Karpas-422 (cell line): Measurements from ENCODE around the gene KLHL36. TPM values are rescaled to one million over a fixed set of nuclear protein-coding genes. Genes with fewer than 3 reads are reported as not detected.

Experiments
- DNase-seq: peaks from one replicate; pipeline ENCODE4 v3.0.0-alpha.2; 2015
- H2AFZ ChIP-seq: fragments of 200-600 bp; sonication (generic); 2 replicates; pipeline ENCODE4 v1.6.1; 2014; ENCODE audit warnings: antibody characterized with exemption, low read length, mixed read lengths
- H3K27ac ChIP-seq: fragments of 200-600 bp; sonication (generic); 2 replicates; pipeline ENCODE4 v1.5.1; 2014; ENCODE audit warnings: mild to moderate bottlenecking, low read length, moderate library complexity
- H3K27me3 ChIP-seq: fragments of 200-600 bp; sonication (generic); 2 replicates; pipeline ENCODE4 v1.6.1; 2014; ENCODE audit warnings: low read length, mixed read lengths
- H3K36me3 ChIP-seq: fragments of 200-600 bp; sonication (generic); 2 replicates; pipeline ENCODE4 v1.6.1; 2014; ENCODE audit warnings: low read length, mixed read lengths; ENCODE audit not compliant: insufficient read depth
- H3K4me1 ChIP-seq: fragments of 200-600 bp; sonication (generic); 2 replicates; pipeline ENCODE4 v1.6.1; 2014; ENCODE audit warnings: mild to moderate bottlenecking, low read length, mixed read lengths
- H3K4me2 ChIP-seq: fragments of 200-600 bp; sonication (generic); 2 replicates; pipeline ENCODE4 v1.6.1; 2014; ENCODE audit warnings: low read length, low read depth, mild to moderate bottlenecking; ENCODE audit not compliant: poor library complexity, severe bottlenecking
- H3K4me3 ChIP-seq: fragments of 200-600 bp; sonication (generic); 2 replicates; pipeline ENCODE4 v1.5.1; 2014; ENCODE audit warnings: mild to moderate bottlenecking, antibody characterized with exemption, low read length, mixed read lengths
- H3K79me2 ChIP-seq: fragments of 200-600 bp; sonication (generic); 2 replicates; pipeline ENCODE4 v1.6.1; 2014; ENCODE audit warnings: mild to moderate bottlenecking, low read length, mixed read lengths
- H3K9ac ChIP-seq: fragments of 200-600 bp; sonication (generic); 2 replicates; pipeline ENCODE4 v1.6.0; 2014; ENCODE audit warnings: low read length
- H3K9me2 ChIP-seq: fragments of 200-600 bp; sonication (generic), shearing (Covaris generic); replicated peaks from 2 replicates; pipeline ENCODE4 v1.6.0; 2014; ENCODE audit warnings: mild to moderate bottlenecking, low read length, moderate library complexity; ENCODE audit not compliant: insufficient read depth
- H3K9me3 ChIP-seq: fragments of 300-700, 200-600 bp; sonication (generic); 2 replicates; pipeline ENCODE4 v1.6.1; 2014; ENCODE audit warnings: low read length, mixed read lengths
- H4K20me1 ChIP-seq: fragments of 200-600 bp; sonication (generic); 2 replicates; pipeline ENCODE4 v1.6.1; 2014; ENCODE audit warnings: mild to moderate bottlenecking, antibody characterized with exemption, low read length, low read depth; ENCODE audit not compliant: insufficient read depth
- total RNA-seq: library from RNA; depleted of rRNA; stranded (reverse); fragments of >200 nt; shearing (Covaris generic); gene quantifications from 2 replicates; pipeline ENCODE4 v1.2.3, GENCODE V29; 2014; ENCODE audit warnings: low replicate concordance

The KLHL36 gene
- total RNA-seq, 1 experiment from 2014 or later = 25.6 TPM

GRCh38 chr16:84675423-84675822 is 27.1 kb downstream of the KLHL36 start:
- DNase-seq = no peak
- Histone ChIP-seq H3K27me3 (no peaks in the 10 kb centered on the region), H3K4me1 (peaks cover 17% of the 10 kb centered on the region), H3K9me3 (no peaks in the 10 kb centered on the region), H3K9ac (no peak overlapping the region), H3K4me3 (no peak overlapping the region), H4K20me1 (no peaks in the 10 kb centered on the region), H3K27ac (no peak overlapping the region), H3K9me2 (no peaks in the 10 kb centered on the region), H3K36me3 (no peaks in the 10 kb centered on the region), H3K4me2 (no peak overlapping the region), H3K79me2 (no peaks in the 10 kb centered on the region), H2AFZ (no peak overlapping the region)

DNA sequence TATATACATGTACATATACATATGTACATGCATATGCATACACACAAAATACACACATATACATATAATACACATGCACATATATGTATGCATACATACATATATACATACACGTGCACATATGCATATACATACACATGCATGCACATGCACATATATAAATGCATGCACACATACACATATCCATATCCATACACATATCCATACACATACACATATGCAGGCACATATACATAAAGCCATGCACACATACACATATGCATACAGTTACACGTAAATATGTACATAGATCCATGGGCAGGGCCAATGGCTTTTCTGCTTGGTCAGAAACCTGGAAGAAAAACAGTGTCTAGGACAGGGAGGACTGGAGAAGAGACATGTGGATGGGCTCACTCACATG is 27.6 kb downstream of the KLHL36 start:
- Histone ChIP-seq H3K9me3 (no peaks in the 10 kb centered on the region), H2AFZ (no peak overlapping the region), H3K4me3 (no peak overlapping the region), H3K9me2 (no peaks in the 10 kb centered on the region), H3K4me2 (no peak overlapping the region), H3K27ac (no peak overlapping the region), H3K36me3 (no peaks in the 10 kb centered on the region), H3K79me2 (no peaks in the 10 kb centered on the region), H4K20me1 (no peaks in the 10 kb centered on the region), H3K9ac (no peak overlapping the region), H3K27me3 (no peaks in the 10 kb centered on the region), H3K4me1 (peaks cover 17% of the 10 kb centered on the region)
- no peak for DNase-seq

GRCh38 chr16:84677017-84677803 is 28.9 kb downstream of the KLHL36 start:
- no peak overlapping the region for H3K4me2 ChIP-seq

DNA sequence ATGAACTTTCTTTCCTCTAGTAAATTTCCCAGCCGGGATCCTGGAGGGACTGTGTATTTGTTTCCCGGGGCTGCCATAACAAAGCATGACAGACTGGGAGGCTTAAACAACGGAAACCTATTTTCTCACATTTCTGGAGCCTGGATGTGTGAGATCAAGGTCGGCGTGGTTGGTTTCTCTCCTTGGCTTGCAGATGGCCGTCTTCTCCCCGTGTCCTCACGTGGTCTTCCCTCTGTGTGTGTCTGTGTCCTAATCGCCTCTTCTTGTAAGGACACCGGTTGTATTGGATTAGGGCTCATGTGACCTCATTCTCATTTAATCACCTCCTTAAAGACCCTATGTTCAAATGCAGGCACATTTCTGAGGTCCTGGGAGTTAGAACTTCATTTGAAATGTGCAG is 29.5 kb downstream of the KLHL36 start:
- Histone ChIP-seq H3K27me3 (no peaks in the 10 kb centered on the region), H3K79me2 (no peaks in the 10 kb centered on the region), H3K4me1 (peaks cover 10% of the 10 kb centered on the region), H3K27ac (no peak overlapping the region), H3K9ac (no peak overlapping the region), H3K4me2 (no peak overlapping the region), H3K4me3 (no peak overlapping the region), H3K9me3 (no peaks in the 10 kb centered on the region), H3K36me3 (no peaks in the 10 kb centered on the region), H3K9me2 (no peaks in the 10 kb centered on the region), H4K20me1 (no peaks in the 10 kb centered on the region), H2AFZ (no peak overlapping the region)
- DNase-seq = no peak

More at GRCh38 chr16:84677017-84677803, 28.9 kb downstream of the KLHL36 start:
- Histone ChIP-seq H2AFZ (no peak overlapping the region), H3K9me3 (no peaks in the 10 kb centered on the region), H3K9ac (no peak overlapping the region), H4K20me1 (no peaks in the 10 kb centered on the region), H3K4me1 (peaks cover 12% of the 10 kb centered on the region), H3K4me3 (no peak overlapping the region), H3K9me2 (no peaks in the 10 kb centered on the region), H3K27ac (no peak overlapping the region), H3K27me3 (no peaks in the 10 kb centered on the region), H3K79me2 (no peaks in the 10 kb centered on the region), H3K36me3 (no peaks in the 10 kb centered on the region)
- DNase-seq = no peak

DNA sequence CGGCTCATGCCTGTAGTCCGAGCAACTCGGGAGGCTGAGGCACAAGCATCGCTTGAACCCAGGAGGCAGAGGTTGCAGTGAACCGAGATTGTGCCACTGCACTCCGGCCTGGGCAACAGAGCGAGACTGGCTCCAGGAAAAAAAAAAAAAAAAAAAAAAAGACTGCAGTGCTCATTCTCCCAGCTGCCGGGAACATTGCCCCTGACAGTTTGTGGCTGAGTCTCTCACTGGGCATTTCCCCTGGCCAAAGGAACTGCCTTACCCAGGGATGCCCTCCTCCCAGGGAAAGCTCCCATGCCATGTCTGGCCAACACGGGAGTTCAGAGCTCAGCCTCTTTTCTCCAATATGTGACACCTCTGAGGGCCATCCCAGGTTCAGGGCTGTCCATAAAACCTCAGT is 30.2 kb downstream of the KLHL36 start:
- Histone ChIP-seq H3K4me3 (no peak overlapping the region), H3K36me3 (no peaks in the 10 kb centered on the region), H3K79me2 (no peaks in the 10 kb centered on the region), H4K20me1 (no peaks in the 10 kb centered on the region), H2AFZ (no peak overlapping the region), H3K27ac (no peak overlapping the region), H3K9ac (no peak overlapping the region), H3K27me3 (no peaks in the 10 kb centered on the region), H3K4me2 (no peak overlapping the region), H3K4me1 (peaks cover 7% of the 10 kb centered on the region), H3K9me3 (no peaks in the 10 kb centered on the region), H3K9me2 (no peaks in the 10 kb centered on the region)
- DNase-seq = no peak

GRCh38 chr16:84680165-84680842 is 32.0 kb downstream of the KLHL36 start:
- H3K79me2 ChIP-seq = no peaks in the 10 kb centered on the region

DNA sequence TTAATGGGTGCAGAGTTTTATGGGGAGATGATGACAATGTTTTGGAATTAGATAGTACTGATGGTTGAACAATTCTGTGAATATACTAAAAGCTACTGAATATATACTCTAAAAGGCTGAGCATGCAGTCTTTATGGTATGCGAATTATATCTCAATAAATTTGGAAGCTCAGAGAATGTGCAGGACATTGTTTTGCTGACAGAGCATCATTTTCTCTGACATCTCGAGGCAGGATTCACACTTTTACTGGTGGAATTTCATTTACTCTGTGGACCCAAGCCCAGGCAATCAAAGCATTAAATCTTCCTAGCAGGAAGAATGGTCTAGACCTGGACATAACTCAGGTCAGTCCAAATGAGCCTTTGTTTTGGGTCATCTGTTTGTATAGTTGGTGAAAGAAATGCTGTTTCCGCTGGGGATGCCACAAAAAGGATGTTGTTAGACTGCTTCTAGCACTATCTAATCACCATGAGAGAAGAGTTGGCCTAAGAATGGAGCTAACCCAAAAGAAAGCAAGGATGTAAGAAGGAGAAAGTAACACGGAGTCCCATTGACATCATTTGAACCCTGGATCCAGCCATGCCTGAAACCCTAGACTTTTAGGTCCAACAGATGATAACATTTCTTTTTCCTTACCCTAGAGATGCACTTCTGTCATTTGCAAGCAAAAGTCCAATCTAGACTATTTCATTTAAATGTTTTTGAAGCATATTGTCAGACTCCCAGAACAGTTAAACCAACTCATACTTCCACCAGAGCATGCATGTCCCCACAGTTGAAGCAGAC is 32.7 kb downstream of the KLHL36 start:
- no peak overlapping the region for H3K9ac ChIP-seq
- H3K4me3 ChIP-seq = no peak overlapping the region
- H2AFZ ChIP-seq = no peak overlapping the region
- no peak for DNase-seq
- no peaks in the 10 kb centered on the region for H4K20me1 ChIP-seq
- peaks cover 8% of the 10 kb centered on the region for H3K4me1 ChIP-seq
- H3K4me2 ChIP-seq = no peak overlapping the region
- no peaks in the 10 kb centered on the region for H3K79me2 ChIP-seq
- H3K27me3 ChIP-seq = no peaks in the 10 kb centered on the region
- H3K36me3 ChIP-seq = no peaks in the 10 kb centered on the region
- H3K9me3 ChIP-seq = no peaks in the 10 kb centered on the region
- H3K9me2 ChIP-seq = no peaks in the 10 kb centered on the region
- H3K27ac ChIP-seq = no peak overlapping the region

More at GRCh38 chr16:84680165-84680842, 32.0 kb downstream of the KLHL36 start:
- Histone ChIP-seq H3K4me1 (peaks cover 8% of the 10 kb centered on the region), H2AFZ (no peak overlapping the region), H3K4me2 (no peak overlapping the region), H3K36me3 (no peaks in the 10 kb centered on the region), H4K20me1 (no peaks in the 10 kb centered on the region), H3K27me3 (no peaks in the 10 kb centered on the region), H3K4me3 (no peak overlapping the region), H3K9me3 (no peaks in the 10 kb centered on the region), H3K27ac (no peak overlapping the region), H3K9me2 (no peaks in the 10 kb centered on the region), H3K9ac (no peak overlapping the region)
- DNase-seq = no peak
